ENCODE measurements around the gene EXOC3L4. TPM values are rescaled to one million over a fixed set of nuclear protein-coding genes. Genes with fewer than 3 reads are reported as not detected.

The EXOC3L4 gene
- total and polyA plus RNA-seq, 2 of the 8 experiments (the other 6 are each of a cell fraction or from before 2014, with no cell fraction given), result 0.45 to 0.57 TPM

DNA sequence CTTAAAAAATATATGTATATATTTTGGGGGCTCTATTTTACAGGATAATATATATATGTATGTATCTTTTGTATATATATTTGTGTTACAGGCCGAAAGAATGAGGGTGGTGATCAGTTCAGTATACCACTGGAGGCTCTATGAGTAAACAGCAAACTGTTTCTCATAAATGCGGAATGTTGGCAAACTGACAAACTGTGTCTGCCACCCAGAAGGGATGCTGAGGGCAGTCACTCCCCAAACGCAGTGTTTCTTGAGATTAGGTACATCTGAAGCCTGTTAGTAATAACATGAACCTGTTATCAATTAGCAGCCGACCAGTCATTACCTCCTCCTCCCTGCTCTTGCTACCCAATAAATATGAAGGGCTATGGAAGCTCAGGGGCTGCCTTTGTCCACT is 49.6 kb downstream of the EXOC3L4 start:
- H3K79me1 ChIP-seq (ENCODE audit: low read depth, low read length), result no peaks in the 10 kb centered on the region
- ChIA-PET CTCF (ENCODE audit: partially characterized antibody) (interaction anchor here (2.3 to 5.2 kb wide), 2 partner anchors 17 to 39 kb away, joined by 8 to 80 read pairs; partner anchors contain the start of gene TNFAIP2), POLR2A (ENCODE audit: partially characterized antibody) (no interaction called here)
- no peak overlapping the region for H2BK15ac ChIP-seq (ENCODE audit: low read length)
- no peak overlapping the region for H4K8ac ChIP-seq (ENCODE audit: extremely low read depth, insufficient read depth, low read length)
- H3K18ac ChIP-seq (ENCODE audit: extremely low read depth, low read length), result no peak overlapping the region
- no peak overlapping the region for H2AFZ ChIP-seq (ENCODE audit: low read length)
- H3K27ac ChIP-seq (ENCODE audit: low read depth, low read length), result no peak overlapping the region
- H3K4ac ChIP-seq (replicated peaks; ENCODE audit: insufficient read length, low read depth, low read length), result no peak overlapping the region
- H2BK5ac ChIP-seq (ENCODE audit: low read depth, low read length), result no peak overlapping the region
- no peaks in the 10 kb centered on the region for H4K20me1 ChIP-seq (replicated peaks in 1 of 2; ENCODE audit: control insufficient read depth in 1 of 2, insufficient read depth in 2 of 2, low read length in 2 of 2)
- no peak overlapping the region for H3K9ac ChIP-seq (replicated peaks in 1 of 4; ENCODE audit: extremely low read depth in 1 of 4, low read depth in 3 of 4, low read length in 3 of 4)
- H3K4me2 ChIP-seq (ENCODE audit: insufficient read depth in 1 of 2, low read depth in 2 of 2, low read length in 2 of 2), result no peak overlapping the region
- H3K56ac ChIP-seq (replicated peaks; ENCODE audit: insufficient read length, low read depth, low read length), result no peak overlapping the region
- no peaks in the 10 kb centered on the region; a peak in 1 of 7 replicates for H3K4me1 ChIP-seq (replicated peaks in 1 of 4; ENCODE audit: control insufficient read depth in 3 of 4, insufficient read depth in 4 of 4, low read length in 3 of 4)
- FAIRE-seq (no peak), DNase-seq (ENCODE audit: low read depth in 1 of 2, low spot score in 2 of 2) (no peak)
- no peak overlapping the region for H3K4me3 ChIP-seq (ENCODE audit: extremely low read depth in 1 of 4, insufficient read depth in 2 of 4, low read depth in 3 of 4, low read length in 4 of 4)
- H3K23me2 ChIP-seq (ENCODE audit: low read depth, low read length), result peaks cover 2% of the 10 kb centered on the region; the same call in 1 of the 2 replicates
- 94% methylated on average over 4 of the region's 4 CpGs; no CpG with 5 or more reads in 1 of the 2 experiments for WGBS, 2 experiments (ENCODE audit: extremely low coverage in 1 of 2, insufficient coverage in 1 of 2, insufficient read length in 1 of 2, insufficient replicate concordance in 2 of 2, low coverage in 1 of 2, low lambda C conversion rate in 2 of 2, missing lambda C conversion rate in 1 of 2)
- no peak overlapping the region for H2BK20ac ChIP-seq (ENCODE audit: low read length)
- peaks cover 0 to 10% (median 5%) of the 10 kb centered on the region in 4 experiments; a peak in 5 of 7 replicates for H3K27me3 ChIP-seq (replicated peaks in 1 of 4; ENCODE audit: control insufficient read depth in 3 of 4, extremely low read depth in 1 of 4, insufficient read depth in 3 of 4, low read length in 3 of 4)
- no peaks in the 10 kb centered on the region for H3K9me3 ChIP-seq (ENCODE audit: insufficient read depth in 2 of 2, low read depth in 1 of 2, low read length in 1 of 2)
- H3K79me2 ChIP-seq (ENCODE audit: control insufficient read depth in 1 of 2, insufficient read depth in 2 of 2, low read length in 2 of 2), result no peaks in the 10 kb centered on the region
- no peak overlapping the region for H2AK5ac ChIP-seq (ENCODE audit: low read depth, low read length)
- H4K91ac ChIP-seq (replicated peaks; ENCODE audit: insufficient read length, low read length), result no peak overlapping the region
- H3K23ac ChIP-seq (ENCODE audit: insufficient read length), result no peak overlapping the region
- H4K5ac ChIP-seq (ENCODE audit: insufficient read length, low read depth, low read length), result no peak overlapping the region
- no peaks in the 10 kb centered on the region for H3K36me3 ChIP-seq (ENCODE audit: control insufficient read depth in 2 of 4, insufficient read depth in 4 of 4, low read length in 3 of 4)
- H3K14ac ChIP-seq (ENCODE audit: insufficient read length), result no peak overlapping the region
- no peak overlapping the region for H2BK120ac ChIP-seq (replicated peaks; ENCODE audit: low read depth, low read length)
- no peak overlapping the region for H2BK12ac ChIP-seq (ENCODE audit: low read depth, low read length)
- TF ChIP-seq PHF8 (conservative IDR thresholded peaks at IDR 0.05; ENCODE audit: low read depth, low read length) (no peak), CHD1 (IDR thresholded peaks at IDR 0.05; ENCODE audit: low read depth, low read length) (no peak), BCL11A (IDR thresholded peaks at IDR 0.05; ENCODE audit: low read depth in 2 of 2, low read length in 2 of 2) (no peak), CBX8 (IDR thresholded peaks at IDR 0.05; ENCODE audit: borderline replicate concordance, low read depth, low read length) (no peak)

Data from H1 (cell line).